ENCODE results near the gene TEDC2.

Gene TEDC2

DNA sequence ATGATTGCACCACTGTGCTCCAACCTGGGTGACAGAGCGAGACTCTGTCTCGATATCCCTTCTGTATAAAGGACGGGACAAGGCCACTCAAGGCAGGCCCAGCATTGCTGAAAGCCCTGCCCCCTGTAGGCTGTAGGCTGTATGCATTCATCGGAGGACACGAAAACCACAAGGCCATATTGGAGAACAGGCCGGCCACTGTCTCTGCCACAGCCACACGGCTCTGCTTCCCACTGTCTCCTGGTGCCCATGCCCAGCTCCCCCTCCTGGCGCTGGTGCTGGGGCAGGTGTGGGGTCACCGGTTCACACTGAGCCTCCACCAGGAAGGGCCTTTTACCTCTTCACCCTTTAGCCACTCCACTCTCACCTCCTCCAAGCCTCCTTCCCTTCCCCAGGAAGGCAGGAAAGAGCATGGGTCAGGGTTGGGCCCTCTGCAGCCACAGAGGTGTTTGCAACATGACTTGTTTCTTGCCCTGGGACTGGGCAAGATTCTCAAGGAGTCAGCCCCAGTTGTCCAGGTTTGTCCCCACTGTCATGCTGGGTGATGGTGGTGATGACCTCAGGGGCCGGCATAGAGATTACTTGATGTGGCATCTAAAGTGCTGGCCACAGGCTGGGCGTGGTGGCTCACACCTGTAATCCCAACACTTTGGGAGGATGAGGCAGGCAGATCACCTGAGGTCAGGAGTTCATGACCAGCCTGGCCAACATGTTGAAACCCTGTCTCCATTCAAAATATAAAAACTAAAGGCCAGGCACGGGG lies 5.9 kb downstream of the TEDC2 start:
- DNase-seq (ENCODE audit: low spot score) = no peak

DNA sequence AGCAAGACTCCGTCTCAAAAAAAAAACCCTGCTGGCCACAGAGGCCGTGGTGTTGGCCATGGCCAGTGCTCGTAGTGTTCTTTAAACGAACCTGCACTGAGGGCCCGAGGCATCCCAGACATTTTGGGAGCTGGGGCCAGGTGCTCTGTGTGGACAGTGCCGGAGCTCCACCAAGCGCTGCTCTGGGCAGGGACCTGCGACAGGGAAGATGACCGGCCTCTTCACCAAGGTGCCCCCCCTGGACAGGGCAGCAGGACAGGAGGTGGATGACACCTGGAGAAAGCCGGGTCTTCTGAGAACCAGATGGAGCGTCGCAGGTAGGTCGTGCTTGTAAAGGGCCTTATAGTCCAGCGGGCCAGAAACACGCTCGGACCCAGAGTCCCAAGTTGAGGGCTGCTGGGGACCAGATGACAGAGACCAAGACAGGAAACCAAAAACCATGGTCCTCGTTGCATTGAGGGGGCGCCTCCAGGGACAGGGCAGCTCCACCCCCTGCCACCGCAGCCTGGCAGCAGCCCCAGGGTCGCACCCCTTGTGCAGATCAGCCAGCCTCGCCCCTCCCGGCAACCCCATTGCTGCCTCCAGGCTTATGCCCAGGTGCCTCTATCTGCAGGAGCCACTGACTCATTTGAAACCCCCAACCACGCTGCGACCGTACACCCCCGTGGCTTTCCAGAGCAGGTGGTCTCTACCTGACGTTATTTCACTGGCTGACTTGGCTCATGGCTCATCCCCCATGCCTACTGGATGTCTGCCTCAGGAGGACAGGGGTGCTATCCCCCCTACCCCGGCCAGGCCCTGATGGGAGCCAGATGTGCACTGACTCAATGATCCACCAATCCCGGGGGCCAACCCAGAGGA lies 7.0 kb downstream of the TEDC2 start:
- no peak for DNase-seq (ENCODE audit: low spot score)

DNA sequence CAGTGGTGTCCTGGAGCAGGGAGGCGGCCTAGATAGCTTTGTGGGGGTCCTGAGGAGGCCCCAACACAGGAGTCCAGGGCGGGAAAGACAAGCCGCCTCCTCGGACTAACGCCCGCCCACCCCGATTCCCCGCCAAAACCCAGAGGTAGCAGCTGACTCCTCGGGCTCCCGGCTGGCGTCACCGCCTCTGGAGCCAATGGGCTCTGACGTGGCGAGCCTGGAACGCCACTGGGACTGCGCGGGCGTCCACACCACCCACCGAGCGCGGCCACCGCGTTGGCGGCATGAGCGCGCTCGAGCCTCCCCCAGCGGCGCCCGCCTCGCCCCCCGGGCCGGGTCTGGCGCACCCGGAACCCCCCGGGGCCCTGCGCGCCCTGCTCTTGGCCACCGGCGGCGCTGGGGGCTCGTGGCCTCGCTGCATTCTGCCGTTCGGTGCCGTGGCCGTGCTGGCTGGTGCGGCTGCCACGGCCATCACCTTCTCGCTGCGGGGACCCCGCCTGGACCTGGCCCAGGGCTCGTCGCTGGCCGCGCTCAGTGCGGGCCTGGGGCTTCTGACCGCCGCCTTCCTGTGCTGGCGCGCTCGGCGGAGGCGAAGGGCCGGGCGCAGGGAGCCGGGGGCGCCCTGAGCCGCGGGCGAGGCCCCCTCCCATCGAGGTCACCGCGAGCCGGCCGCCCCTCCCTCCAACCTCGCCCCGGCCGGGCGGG lies 7.8 kb downstream of the TEDC2 start:
- peak; percentile 93 for DNase-seq (ENCODE audit: low spot score)

DNA sequence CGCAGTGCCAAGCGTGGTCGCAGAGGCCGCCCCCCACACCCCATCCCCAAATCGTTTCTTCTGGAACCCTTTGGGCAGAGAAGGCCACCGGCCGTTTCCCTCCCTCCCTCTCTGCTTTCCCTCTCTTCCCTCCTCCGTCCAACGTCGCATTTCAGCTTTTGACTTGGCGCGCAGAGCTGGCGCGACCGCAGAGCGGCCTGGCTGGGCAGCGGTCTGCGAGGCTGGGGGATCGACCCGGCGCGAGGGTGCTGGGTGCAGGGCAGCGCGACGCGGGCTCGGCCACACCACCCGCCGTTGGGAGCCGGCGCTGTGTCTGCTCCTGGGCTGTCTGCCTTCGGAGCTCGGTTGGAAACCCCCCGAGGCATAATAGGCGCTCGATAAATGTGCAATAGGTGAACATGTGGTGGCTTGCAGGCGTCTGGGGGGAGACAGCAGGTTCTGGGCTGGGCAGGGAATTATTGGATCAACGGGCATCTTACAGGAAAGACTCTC lies 8.4 kb downstream of the TEDC2 start:
- DNase-seq (ENCODE audit: low spot score) = peak; percentile 56

DNA sequence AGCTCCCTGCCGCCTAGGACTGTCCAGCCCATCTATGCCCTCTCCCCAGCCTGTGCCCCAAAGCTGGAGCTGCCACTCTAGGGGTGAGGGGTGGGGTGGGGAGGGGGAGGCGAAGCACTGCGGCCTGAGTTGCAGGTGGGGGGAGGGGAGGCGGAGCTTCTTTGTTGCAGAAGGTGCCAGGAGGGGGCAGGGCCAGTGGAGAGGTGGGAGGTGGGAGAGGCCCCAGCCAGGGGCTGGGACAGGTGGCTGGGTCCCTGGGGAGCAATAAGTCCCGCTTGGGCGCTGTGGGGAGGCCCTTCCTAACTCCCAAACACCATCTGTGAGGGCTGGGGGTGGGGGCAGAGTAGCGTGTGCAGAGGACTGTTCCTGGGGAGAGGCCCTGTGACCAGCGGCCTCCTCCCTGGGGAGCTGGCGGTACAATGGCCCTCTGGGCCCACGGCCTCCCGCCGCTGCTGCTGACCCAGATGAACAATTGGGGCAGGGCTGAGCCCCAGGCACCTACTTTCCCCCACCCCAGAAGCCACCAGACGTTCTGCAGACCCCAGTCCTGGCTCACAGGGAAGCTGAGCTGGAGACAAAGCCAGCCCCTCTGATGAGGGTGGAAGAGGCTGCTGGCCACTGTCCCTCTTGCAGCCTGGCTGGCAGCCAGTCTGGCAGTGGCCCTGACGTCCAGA lies 9.0 kb downstream of the TEDC2 start:
- DNase-seq (ENCODE audit: low spot score) = no peak

DNA sequence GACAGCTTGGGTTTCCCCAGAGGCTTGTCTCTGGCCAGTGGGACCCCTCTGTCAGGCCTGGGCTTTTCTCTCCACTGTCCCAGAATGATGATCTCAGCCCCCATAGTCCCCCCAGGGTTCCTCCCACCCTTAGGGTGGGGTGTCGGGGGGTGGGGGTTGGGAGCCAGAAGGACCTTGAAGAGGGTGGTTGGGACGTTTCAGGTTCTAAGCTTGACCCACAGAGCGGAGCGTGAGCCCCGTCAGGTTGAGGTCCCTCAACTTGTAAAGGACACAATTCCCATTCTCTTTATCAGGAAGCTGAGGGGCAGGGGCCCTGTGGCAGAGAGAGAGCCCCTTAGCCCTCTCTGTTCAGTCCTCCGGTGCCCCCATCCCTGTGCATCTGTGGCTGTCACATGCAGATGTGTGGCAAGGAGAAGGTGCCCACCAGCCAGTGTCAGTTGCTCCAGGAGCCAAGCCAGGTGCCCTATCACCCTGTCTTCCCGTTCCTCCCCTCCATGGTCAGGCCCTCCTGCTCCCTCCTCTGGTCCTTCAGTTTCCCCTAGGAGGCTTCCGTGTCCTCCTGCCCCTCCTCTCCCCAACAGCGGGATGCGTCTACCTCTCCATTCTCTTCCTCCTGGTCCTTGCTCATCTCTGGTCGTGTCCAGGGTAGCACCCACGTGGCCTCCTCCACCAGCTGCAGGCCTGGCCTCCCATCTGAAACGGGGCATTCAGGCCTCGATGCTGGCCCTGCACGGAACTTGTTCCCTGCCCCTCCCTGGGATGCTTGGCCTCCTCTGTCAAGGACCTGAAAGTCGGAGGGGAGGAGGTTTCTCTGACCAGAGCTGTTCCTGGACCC lies 9.7 kb downstream of the TEDC2 start:
- no peak for DNase-seq (ENCODE audit: low spot score)

DNA sequence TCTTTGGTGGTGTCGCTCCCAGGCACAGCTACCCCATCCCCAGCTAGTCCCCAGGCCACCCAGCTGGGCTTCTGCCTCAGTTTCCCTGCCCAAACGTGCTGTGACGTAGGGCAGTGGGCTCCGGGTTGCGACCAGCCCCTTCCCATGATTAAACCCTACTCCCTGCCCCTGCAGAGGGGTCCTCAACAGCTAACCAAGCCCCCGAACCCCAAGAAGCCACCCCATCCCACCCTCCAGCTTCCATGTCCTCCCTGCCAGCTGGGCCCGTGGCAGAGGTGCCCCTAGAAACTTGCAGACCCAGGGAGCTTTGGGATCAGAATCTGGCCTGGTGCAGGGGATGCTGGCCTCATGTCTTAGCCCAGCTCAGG lies 10.3 kb downstream of the TEDC2 start:
- no peak for DNase-seq (ENCODE audit: low spot score)

DNA sequence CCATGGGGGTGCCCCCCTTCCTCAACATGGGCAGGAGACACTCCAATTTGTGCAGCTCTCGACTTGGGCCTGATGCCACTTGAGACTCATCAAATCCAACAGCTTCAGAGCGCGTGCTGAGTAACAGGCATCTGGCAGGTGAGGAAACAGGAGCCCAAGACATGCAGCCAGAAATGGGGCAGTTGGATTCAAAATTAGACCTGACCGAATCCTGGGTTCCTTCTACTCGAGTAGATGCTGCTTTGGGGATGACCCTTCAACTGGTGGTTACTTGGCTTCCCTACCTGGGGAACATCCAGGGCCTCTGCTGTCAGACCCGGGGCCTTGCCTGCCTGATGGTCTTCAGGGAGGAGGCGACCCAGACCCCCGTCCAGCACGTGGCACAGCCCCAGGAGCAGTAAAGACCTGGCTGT lies 10.7 kb downstream of the TEDC2 start:
- no peak for DNase-seq (ENCODE audit: low spot score)

DNA sequence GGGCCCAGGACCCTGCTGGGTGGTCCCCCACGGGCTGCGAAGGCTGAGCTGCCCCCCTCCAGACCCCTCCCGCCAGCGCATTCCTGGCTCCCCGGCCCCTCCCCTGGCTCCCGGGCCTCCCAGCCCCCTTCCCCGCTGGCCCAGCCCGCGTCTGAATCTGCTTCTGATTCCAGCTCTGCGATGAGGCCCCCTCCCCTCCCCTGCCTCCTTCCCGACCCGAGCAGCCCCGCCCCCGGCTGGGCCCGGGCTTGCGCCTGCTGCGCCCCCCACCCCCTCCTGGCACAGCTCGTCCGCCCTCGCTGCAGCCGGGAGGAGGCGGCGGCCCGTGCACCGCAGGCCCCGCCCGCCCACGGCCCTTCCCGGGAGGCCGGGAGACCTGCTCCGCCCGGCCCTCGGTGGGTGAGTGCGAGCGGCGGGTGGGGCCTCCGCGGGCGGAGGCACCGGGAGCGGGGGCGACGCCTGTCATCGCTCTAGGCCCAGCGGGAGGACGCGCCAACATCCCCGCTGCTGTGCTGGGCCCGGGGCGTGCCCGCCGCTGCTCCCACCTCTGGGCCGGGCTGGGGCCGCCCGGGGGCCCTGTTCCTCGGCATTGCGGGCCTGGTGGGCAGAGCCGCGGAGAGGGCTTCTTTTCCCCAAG lies 11.2 kb downstream of the TEDC2 start, which contains the start of gene NTN3:
NTN3 (plus strand) TSS at position 282 of the 637 bp plus-strand sequence. CDS start 405 bp downstream, outside the sequence.
- peak; percentile 71 for DNase-seq (ENCODE audit: low spot score)

DNA sequence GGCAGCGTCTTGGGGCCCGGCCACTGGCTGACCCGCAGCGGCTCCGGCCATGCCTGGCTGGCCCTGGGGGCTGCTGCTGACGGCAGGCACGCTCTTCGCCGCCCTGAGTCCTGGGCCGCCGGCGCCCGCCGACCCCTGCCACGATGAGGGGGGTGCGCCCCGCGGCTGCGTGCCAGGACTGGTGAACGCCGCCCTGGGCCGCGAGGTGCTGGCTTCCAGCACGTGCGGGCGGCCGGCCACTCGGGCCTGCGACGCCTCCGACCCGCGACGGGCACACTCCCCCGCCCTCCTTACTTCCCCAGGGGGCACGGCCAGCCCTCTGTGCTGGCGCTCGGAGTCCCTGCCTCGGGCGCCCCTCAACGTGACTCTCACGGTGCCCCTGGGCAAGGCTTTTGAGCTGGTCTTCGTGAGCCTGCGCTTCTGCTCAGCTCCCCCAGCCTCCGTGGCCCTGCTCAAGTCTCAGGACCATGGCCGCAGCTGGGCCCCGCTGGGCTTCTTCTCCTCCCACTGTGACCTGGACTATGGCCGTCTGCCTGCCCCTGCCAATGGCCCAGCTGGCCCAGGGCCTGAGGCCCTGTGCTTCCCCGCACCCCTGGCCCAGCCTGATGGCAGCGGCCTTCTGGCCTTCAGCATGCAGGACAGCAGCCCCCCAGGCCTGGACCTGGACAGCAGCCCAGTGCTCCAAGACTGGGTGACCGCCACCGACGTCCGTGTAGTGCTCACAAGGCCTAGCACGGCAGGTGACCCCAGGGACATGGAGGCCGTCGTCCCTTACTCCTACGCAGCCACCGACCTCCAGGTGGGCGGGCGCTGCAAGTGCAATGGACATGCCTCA lies 12.0 kb downstream of the TEDC2 start:
- no peak for DNase-seq (ENCODE audit: low spot score)

DNA sequence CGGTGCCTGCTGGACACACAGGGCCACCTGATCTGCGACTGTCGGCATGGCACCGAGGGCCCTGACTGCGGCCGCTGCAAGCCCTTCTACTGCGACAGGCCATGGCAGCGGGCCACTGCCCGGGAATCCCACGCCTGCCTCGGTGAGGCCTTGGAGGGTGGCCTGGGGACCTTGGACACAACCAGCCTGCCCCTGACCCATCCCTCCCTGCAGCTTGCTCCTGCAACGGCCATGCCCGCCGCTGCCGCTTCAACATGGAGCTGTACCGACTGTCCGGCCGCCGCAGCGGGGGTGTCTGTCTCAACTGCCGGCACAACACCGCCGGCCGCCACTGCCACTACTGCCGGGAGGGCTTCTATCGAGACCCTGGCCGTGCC lies 12.6 kb downstream of the TEDC2 start:
- DNase-seq (ENCODE audit: low spot score) = no peak

DNA sequence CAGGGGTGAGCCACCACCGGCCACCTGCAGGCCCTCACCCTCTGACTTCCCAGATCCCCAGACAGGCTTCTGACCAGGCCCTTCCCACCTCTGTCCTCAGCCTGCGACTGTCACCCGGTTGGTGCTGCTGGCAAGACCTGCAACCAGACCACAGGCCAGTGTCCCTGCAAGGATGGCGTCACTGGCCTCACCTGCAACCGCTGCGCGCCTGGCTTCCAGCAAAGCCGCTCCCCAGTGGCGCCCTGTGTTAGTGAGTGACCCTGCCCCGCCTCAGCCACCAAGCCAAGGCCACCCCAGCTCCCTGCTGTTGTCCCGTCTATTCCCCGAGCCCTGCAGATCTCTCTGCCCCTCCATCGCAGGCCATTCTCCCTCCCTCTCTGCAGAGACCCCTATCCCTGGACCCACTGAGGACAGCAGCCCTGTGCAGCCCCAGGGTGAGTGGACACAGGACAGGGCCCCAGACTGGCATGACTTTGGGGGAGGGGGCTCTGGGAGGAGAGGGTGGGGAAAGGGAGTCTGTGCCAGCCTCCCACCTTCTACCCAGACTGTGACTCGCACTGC lies 13.1 kb downstream of the TEDC2 start:
- no peak for DNase-seq (ENCODE audit: low spot score)

DNA sequence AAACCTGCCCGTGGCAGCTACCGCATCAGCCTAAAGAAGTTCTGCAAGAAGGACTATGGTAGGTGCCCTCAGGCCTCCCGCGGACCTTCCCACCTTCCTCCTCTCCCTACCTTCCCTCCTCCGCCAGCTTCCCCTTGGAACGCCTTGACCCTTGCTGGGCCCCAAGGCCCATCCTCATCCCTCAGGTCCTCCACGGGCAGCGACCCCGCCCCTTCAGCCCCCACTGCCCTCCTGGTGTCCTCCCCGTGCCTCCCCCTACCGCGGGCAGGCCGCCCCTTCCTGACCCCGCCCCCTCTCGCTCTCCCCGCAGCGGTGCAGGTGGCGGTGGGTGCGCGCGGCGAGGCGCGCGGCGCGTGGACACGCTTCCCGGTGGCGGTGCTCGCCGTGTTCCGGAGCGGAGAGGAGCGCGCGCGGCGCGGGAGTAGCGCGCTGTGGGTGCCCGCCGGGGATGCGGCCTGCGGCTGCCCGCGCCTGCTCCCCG lies 13.6 kb downstream of the TEDC2 start:
- no peak for DNase-seq (ENCODE audit: low spot score)

DNA sequence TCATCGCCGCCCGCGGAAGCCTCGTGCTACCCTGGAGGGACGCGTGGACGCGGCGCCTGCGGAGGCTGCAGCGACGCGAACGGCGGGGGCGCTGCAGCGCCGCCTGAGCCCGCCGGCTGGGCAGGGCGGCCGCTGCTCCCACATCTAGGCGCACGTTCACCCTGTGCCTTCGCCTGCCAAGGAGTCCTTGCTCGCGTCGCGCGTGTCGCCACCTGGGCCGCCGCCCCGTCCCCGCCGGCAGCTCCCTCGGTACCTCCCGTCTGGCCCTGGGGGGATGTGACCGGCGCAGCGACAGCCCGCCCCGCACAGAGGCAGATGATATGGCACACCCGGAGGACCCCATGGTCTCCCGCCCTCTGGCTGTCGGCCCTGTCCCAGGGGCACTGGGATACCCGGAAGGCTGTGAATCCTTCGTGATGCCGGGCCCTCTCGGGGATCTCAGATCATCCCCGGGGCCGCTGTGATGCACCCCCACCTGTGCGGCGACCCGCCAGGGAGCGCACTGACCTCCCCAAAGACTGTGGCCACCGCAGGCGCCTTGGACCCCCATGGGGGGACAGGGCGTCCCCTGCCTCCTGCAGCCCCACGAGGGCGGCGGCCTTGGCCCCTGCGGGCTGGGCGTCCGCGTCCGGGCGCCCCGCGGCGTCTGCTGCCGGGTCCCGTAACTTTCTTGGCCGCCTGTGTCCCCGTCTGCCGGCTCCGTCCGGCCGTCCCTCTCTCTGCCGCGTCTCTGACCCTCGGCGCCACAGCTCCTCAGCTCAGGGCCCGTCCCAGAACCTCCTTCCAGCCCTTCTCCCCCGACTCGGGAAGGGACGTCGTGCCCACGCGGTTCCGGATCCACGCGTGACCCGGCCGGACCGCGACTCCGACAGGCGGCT lies 14.3 kb downstream of the TEDC2 start:
- DNase-seq (ENCODE audit: low spot score) = peak; percentile 82

DNA sequence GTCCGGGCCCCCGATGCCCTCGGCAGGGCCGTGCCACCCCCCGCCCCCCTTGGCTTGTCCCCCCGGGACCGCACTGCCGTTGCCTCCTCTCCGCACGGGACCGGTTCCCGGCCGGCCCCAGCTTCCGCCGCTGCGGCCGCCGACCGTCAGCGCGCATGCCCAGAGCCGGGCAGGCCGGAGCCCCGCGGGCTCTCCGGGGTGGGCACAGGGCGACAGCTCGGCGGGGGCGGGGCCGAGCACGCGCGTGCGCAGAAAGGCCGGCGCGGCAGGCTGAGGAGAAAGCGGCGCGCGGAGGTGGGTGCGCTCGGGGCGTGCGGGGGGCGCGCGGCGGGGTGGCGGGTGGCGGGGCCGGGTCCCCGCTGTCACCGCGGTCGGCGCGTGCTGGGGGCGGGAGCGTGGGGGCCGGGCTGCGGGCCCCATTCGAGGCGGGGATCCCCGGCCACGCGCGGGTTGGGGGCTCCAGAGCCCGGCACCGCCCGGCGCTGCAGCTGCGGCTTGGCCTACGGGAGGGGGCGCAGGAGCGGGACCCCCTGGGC lies 15.0 kb downstream of the TEDC2 start, which contains the start of gene TBC1D24:
TBC1D24 (plus strand) TSS at position 251 of the 536 bp plus-strand sequence. CDS start 21,022 bp downstream, outside the sequence.
- peak; percentile 100 for DNase-seq (ENCODE audit: low spot score)

DNA sequence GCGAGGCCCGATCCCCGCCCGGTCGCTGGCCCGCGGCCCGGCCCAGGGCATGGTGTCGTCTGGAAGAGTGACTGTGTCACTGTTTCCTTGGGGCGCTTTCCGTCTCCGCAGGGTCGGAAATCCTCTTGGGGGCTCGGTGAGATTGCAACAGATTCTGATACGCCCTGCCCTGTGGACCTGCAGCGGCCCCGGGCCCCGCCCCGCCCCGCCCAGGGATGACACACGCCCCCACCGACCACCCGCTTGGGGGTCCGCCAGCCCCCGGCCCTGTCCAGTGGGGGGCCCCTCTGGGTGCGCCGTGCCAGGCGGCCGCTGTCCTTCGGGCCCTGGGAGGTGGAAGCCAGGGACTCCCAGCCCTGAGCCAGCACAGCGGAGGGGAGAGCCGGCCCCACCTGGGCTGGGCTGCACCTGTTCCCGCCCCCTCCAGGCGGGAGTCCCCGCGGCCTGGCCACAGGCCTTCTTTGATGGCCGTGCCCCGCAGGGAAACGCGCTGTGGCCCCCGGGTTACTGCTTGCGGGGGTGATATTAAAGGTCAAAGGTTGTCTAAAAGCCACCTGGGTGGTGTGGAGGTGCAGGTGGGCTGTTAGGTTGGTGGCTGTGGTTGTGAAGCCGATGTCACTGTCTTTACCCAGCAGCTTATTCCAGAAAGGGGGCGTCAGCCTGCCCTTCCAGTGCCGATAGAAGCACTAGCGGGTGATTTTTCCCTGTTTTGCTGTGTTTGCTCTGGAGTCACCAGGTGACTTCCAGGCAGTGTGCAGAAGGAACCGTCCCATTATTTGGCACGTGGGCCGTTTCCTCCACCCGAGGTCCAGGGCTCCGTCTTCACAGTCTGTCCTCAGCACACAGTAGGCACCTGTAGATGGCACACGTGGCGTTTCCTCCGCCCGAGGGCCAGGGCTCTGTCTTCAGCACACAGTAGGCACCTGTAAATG lies 15.8 kb downstream of the TEDC2 start:
- no peak for DNase-seq (ENCODE audit: low spot score)

DNA sequence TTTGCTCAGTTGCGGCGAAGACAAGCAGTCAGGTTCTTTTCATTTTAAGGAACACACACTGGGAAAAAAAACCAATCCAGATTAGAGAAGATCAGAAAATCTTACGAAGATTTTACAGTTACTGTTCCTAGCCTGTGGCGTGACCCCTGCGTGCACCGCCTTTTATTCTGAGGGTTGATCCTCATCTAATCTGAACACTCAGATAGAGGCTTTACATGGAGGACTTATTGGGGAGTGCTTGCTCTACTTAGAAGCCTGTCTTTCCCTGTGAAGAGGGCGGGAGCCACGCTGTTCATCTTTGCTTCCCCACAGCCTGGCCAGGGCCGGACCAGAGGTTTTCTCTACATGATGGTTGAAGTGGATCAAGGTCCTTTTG lies 16.4 kb downstream of the TEDC2 start:
- no peak for DNase-seq (ENCODE audit: low spot score)
